Esophagus squamous epithelium (tissue), 4 donors: ENCODE measurements around the gene CPSF6.

Experiments used
- POLR2A ChIP-seq, 4 donors: fragments of 450-650 bp; IDR thresholded peaks; one replicate each; pipeline ENCODE4 v1.6.1; 2017; ENCODE audit warnings: antibody characterized with exemption in 4 of 4, mild to moderate bottlenecking in 4 of 4, moderate library complexity in 3 of 4
- TF ChIP-seq, protein P1 (sequence below), 6 experiments: fragments of 450-650 bp in 4 of 6; fragments of 200-600 bp in 2 of 6; sonication (generic) in 2 of 6; IDR thresholded peaks; one replicate each; pipeline ENCODE4 v1.5.1; 2016 to 2019; ENCODE audit warnings: antibody characterized with exemption in 6 of 6, mild to moderate bottlenecking in 4 of 6, moderate library complexity in 4 of 6

DNA sequence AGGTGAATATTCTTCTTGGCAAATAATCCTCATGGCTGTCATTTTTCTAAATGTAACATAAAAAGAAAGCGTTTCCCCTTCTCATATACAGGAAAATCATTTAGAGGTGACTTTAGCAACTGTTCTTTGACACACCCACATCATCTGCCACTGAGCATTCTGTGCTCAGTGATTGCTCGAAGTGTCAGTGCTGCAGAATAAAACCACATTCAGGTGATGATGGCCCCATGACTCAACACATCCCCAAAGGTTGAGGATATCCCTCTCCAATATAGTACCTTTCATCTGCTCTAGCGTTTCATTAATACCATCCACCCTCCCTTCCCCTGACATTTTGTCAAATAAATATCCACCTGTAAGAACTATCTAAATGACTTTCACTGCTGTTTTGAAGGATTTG, 28.7 kb upstream of the CPSF6 start:
- TF ChIP-seq, protein P1, sequence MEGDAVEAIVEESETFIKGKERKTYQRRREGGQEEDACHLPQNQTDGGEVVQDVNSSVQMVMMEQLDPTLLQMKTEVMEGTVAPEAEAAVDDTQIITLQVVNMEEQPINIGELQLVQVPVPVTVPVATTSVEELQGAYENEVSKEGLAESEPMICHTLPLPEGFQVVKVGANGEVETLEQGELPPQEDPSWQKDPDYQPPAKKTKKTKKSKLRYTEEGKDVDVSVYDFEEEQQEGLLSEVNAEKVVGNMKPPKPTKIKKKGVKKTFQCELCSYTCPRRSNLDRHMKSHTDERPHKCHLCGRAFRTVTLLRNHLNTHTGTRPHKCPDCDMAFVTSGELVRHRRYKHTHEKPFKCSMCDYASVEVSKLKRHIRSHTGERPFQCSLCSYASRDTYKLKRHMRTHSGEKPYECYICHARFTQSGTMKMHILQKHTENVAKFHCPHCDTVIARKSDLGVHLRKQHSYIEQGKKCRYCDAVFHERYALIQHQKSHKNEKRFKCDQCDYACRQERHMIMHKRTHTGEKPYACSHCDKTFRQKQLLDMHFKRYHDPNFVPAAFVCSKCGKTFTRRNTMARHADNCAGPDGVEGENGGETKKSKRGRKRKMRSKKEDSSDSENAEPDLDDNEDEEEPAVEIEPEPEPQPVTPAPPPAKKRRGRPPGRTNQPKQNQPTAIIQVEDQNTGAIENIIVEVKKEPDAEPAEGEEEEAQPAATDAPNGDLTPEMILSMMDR (IDR thresholded peaks at IDR 0.05) = no peak
- no peak for TF ChIP-seq POLR2A (IDR thresholded peaks at IDR 0.05)
